SU-DHL-6 (cell line): ENCODE data around the gene PSG5.
"Not testable (repeated sequence)": the region's sequence is repeated elsewhere in the genome, so short reads cannot be mapped to it uniquely, and the experiment has no call there.

Experiments
- CTCF ChIP-seq: fragments of 200-600 bp; sonication (generic); IDR thresholded peaks from one replicate; pipeline ENCODE4 v1.5.1; 2017; ENCODE audit warnings: antibody characterized with exemption, mild to moderate bottlenecking, low read length, moderate library complexity; ENCODE audit not compliant: insufficient read depth, poor library complexity, severe bottlenecking
- EZH2phosphoT487 ChIP-seq: fragments of 200-600 bp; sonication (generic), shearing (Covaris generic); conservative IDR thresholded peaks from 2 replicates; pipeline ENCODE4 v1.6.1; 2018; ENCODE audit warnings: mild to moderate bottlenecking, antibody characterized with exemption, low read length, moderate library complexity, mixed read lengths

DNA sequence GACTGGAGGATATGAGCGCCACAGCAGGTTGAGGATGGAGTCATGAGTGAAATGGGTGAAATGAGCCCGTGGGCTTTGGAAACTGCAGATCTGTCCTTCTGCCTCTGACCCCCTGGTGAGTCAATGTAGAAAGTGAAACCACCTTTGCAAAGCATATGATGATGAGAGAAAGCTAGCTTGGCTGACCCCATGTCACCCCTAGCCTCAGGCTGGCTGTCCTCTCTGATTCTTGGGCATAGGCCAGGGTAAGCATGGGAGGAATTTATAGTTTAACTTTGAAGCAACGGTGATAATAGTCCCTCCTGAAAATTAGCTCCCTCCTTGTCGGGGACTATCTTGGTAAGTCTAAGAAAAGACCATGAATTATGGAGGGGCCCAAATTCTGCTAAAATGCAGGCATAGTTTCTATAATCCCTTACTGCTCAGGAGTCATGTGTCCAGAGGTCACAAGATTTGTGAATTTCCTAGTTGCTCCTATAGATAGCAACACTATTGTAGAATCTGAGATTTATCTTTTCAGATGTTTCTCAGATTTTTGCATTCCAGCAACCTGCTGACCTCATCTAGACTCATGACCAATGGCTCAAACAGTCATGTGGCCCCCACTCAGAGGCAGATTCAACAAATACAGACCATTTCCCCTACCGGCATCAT, 38.0 kb upstream of the PSG5 start:
- not testable (repeated sequence) for TF ChIP-seq CTCF, EZH2phosphoT487
